Tibial nerve (tissue), 4 donors: ENCODE results near the gene LIMS1.

Source experiments
- CTCF ChIP-seq, 5 experiments: fragments of 200-600 bp in 3 of 5; fragments of 450-650 bp in 2 of 5; sonication (generic) in 3 of 5; IDR thresholded peaks; one replicate each; pipeline ENCODE4 v1.5.1; 2016 to 2019; ENCODE audit warnings: antibody characterized with exemption in 5 of 5, mild to moderate bottlenecking in 3 of 5, moderate library complexity in 2 of 5
- EP300 ChIP-seq, 2 donors: sonication (generic); formaldehyde crosslinking; IDR thresholded peaks; one replicate each; pipeline ENCODE4 v1.6.1; 2017; ENCODE audit warnings: antibody characterized with exemption in 2 of 2, mild to moderate bottlenecking in 1 of 2
- POLR2A ChIP-seq, 2 donors: fragments of 450-650 bp; IDR thresholded peaks; one replicate each; pipeline ENCODE4 v1.6.1; 2017; ENCODE audit warnings: antibody characterized with exemption in 2 of 2, mild to moderate bottlenecking in 2 of 2, moderate library complexity in 2 of 2

GRCh38 chr2:108560895-108561530 lies 26.7 kb downstream of the LIMS1 start:
- TF ChIP-seq CTCF (IDR thresholded peaks at IDR 0.05) = no peak
- no peak for TF ChIP-seq EP300 (IDR thresholded peaks at IDR 0.05)
- no peak for TF ChIP-seq POLR2A (IDR thresholded peaks at IDR 0.05)
